Ascending aorta (tissue), 2 donors: ENCODE results near the gene DACH1. TPM values are rescaled to one million over a fixed set of nuclear protein-coding genes. Genes with fewer than 3 reads are reported as not detected.

Experiments
- DNase-seq, 2 donors: peaks; one replicate each; pipeline ENCODE4 v3.0.0-alpha.2; 2019; ENCODE audit warnings: low spot score in 2 of 2
- H3K27ac ChIP-seq, 2 donors: fragments of 200-600 bp; sonication (generic); one replicate each; pipeline ENCODE4 v1.5.1; 2016 to 2017; ENCODE audit warnings: mild to moderate bottlenecking in 1 of 2
- H3K27me3 ChIP-seq: fragments of 200-600 bp; sonication (generic); one replicate; pipeline ENCODE4 v1.5.1; 2017
- H3K36me3 ChIP-seq, 2 donors: fragments of 200-600 bp; sonication (generic); one replicate each; pipeline ENCODE4 v1.5.1; 2016
- H3K4me1 ChIP-seq, 2 donors: fragments of 200-600 bp; sonication (generic); one replicate each; pipeline ENCODE4 v1.5.1; 2016 to 2017; ENCODE audit warnings: mild to moderate bottlenecking in 1 of 2
- H3K4me3 ChIP-seq, 2 donors: fragments of 200-600 bp; sonication (generic); one replicate each; pipeline ENCODE4 v1.5.1; 2016 to 2017; ENCODE audit warnings: mild to moderate bottlenecking in 1 of 2
- H3K9me3 ChIP-seq, 2 donors: fragments of 200-600 bp; sonication (generic); one replicate each; pipeline ENCODE4 v1.5.1; 2016
- intact Hi-C: fragments of 100-400 bp; cut with DNase I; formaldehyde crosslinking; loops from one replicate; pipeline ENCODE4 v1.15.1; 2023
- total RNA-seq: library from RNA; depleted of rRNA; stranded (reverse); fragments of >200 nt; gene quantifications from one replicate; pipeline ENCODE4 v1.1.0, GENCODE V29; 2016
- TF ChIP-seq, protein P1 (sequence below), 3 experiments: fragments of 200-600 bp in 2 of 3; fragments of 450-650 bp in 1 of 3; sonication (generic) in 2 of 3; IDR thresholded peaks; one replicate each; pipeline ENCODE4 v1.5.1; 2016 to 2019; ENCODE audit warnings: antibody characterized with exemption in 3 of 3, mild to moderate bottlenecking in 1 of 3, moderate library complexity in 1 of 3

Gene DACH1
- total RNA-seq, 1 donor from 2014 or later = not detected

DNA sequence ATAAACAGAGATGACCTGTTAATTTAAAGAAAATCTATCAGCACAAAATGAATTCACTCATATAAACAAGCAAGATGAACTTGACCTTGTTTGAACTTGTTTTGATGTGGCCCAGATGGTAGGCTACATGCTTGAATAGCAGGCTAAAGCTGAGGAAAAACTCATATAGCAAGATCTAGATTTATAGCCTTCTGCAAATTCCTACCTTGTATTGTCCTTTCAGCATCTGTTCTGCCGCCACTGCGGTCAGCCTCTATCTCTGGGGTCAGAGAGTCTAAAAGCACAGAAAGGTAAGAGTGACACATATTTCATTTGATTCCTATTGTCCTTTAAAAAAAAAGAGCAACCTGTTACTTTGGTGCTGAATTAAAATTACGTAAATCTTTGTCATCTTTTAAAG lies 392.1 kb downstream of the DACH1 start:
- H3K4me1 ChIP-seq = no peaks in the 10 kb centered on the region
- TF ChIP-seq, protein P1, sequence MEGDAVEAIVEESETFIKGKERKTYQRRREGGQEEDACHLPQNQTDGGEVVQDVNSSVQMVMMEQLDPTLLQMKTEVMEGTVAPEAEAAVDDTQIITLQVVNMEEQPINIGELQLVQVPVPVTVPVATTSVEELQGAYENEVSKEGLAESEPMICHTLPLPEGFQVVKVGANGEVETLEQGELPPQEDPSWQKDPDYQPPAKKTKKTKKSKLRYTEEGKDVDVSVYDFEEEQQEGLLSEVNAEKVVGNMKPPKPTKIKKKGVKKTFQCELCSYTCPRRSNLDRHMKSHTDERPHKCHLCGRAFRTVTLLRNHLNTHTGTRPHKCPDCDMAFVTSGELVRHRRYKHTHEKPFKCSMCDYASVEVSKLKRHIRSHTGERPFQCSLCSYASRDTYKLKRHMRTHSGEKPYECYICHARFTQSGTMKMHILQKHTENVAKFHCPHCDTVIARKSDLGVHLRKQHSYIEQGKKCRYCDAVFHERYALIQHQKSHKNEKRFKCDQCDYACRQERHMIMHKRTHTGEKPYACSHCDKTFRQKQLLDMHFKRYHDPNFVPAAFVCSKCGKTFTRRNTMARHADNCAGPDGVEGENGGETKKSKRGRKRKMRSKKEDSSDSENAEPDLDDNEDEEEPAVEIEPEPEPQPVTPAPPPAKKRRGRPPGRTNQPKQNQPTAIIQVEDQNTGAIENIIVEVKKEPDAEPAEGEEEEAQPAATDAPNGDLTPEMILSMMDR (IDR thresholded peaks at IDR 0.05) = no peak
- intact Hi-C loops = no loop called here
- H3K27me3 ChIP-seq = no peaks in the 10 kb centered on the region
- H3K4me3 ChIP-seq = no peak overlapping the region
- DNase-seq = no peak
- no peaks in the 10 kb centered on the region for H3K36me3 ChIP-seq
- no peak overlapping the region for H3K27ac ChIP-seq
- no peaks in the 10 kb centered on the region for H3K9me3 ChIP-seq

DNA sequence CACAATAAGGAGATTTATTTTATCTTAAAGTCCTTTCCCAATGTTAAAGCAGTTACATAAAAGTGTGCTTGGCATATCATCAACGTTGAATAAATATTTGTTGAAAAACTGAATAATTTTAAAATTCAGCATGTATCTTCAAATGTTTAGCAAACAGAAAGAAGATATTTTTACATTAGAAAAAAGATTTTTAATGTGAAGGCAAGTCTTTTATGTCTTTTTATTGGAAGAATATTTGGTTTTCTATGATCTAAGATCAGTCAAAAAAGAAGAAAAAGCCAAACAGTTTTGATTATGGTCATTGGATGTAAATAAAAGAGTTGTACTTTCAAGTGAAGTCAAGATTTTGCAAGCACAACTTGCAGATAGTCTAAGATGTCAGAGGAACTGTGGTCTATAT lies 397.4 kb downstream of the DACH1 start:
- H3K4me1 ChIP-seq = no peaks in the 10 kb centered on the region
- no peaks in the 10 kb centered on the region for H3K27me3 ChIP-seq
- no peak overlapping the region for H3K27ac ChIP-seq
- H3K36me3 ChIP-seq = no peaks in the 10 kb centered on the region
- no peak overlapping the region for H3K4me3 ChIP-seq
- DNase-seq = no peak
- H3K9me3 ChIP-seq = no peaks in the 10 kb centered on the region
- intact Hi-C loops = no loop called here
- TF ChIP-seq, protein P1 (IDR thresholded peaks at IDR 0.05) = no peak

DNA sequence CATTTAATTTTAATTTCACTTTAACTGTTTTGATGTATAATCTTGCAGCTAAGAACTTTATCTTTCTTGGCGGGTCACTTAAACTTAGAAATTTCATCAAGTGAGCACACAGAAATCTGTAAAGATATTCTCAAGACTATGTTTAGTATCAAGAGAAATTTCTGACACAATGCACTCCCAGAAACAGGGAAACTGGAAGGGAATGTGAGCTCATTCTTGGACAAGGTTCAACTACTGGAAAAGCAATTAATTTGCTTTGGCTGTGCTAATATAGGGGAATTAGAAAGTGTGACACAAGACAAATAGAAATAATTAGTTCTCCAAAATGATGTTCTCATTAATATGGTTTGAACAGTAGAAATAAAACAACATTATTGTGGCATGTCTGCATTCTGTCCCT lies 402.3 kb downstream of the DACH1 start:
- intact Hi-C loops = no loop called here
- TF ChIP-seq, protein P1 (IDR thresholded peaks at IDR 0.05) = no peak
- no peak for DNase-seq
- Histone ChIP-seq H3K27me3 (no peaks in the 10 kb centered on the region), H3K9me3 (no peaks in the 10 kb centered on the region), H3K36me3 (no peaks in the 10 kb centered on the region), H3K4me1 (no peaks in the 10 kb centered on the region), H3K27ac (no peak overlapping the region), H3K4me3 (no peak overlapping the region)

DNA sequence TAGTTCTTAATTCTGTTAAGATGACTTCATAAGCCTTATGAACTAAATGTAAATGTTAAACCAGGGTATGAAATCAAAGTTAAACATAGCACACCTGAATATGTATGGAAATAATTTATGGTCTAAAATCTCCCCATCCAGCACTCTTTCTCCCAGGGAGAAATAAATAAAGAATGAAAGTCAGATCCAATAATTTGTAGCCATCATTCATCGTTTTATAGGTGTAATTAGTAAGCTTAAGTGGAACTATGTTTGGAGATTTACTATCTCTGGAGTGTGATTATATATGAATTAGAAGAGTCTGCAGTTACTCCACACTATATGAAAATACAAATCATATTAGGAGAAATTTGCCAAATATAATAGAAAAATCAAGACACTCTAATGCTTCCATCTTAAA lies 405.1 kb downstream of the DACH1 start:
- Histone ChIP-seq H3K4me1 (no peaks in the 10 kb centered on the region), H3K4me3 (no peak overlapping the region), H3K27me3 (no peaks in the 10 kb centered on the region), H3K27ac (no peak overlapping the region), H3K9me3 (no peaks in the 10 kb centered on the region), H3K36me3 (no peaks in the 10 kb centered on the region)
- DNase-seq = no peak
- TF ChIP-seq, protein P1 (IDR thresholded peaks at IDR 0.05) = no peak
- intact Hi-C loops = no loop called here

DNA sequence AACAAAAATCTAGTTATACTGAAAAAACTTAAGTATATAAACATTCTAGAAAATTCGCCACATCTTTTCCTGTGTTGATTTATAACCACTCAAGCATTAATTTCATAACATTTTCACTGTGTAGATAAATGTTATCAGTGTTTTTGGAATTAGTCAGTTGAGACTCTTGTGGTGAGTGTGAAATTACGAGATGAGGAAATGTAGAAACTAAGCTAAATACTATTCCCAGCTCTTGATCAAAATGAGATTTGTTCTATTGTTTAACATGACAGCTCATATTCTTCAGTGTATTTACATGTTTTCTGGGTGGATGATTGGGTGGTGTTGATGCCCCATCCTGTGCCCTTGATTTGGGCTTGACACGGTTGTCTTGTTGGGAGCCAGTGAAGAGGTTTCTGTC lies 406.8 kb downstream of the DACH1 start:
- no peak overlapping the region for H3K4me3 ChIP-seq
- intact Hi-C loops = no loop called here
- H3K27me3 ChIP-seq = no peaks in the 10 kb centered on the region
- H3K4me1 ChIP-seq = no peaks in the 10 kb centered on the region
- H3K36me3 ChIP-seq = no peaks in the 10 kb centered on the region
- H3K9me3 ChIP-seq = no peaks in the 10 kb centered on the region
- TF ChIP-seq, protein P1 (IDR thresholded peaks at IDR 0.05) = no peak
- DNase-seq = no peak
- no peak overlapping the region for H3K27ac ChIP-seq

DNA sequence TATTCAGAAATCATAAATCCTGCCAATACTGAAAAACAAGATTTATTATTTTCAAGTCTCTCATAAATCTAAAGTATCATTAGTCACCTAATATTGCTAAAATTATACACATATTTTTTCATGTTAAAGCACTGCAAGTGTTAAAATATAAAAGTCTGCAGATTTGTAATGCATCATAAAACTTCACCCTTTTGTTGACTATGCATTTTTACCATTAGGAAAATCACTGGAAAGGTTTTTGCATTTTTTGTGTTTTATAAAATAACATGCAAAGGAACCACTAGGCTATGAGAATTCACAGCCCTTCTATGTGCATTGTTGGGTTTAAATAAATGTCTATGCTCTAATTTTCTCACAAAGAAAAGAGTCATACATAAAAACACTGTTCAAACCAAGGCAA lies 407.3 kb downstream of the DACH1 start:
- Histone ChIP-seq H3K4me1 (no peaks in the 10 kb centered on the region), H3K36me3 (no peaks in the 10 kb centered on the region), H3K27me3 (no peaks in the 10 kb centered on the region), H3K9me3 (no peaks in the 10 kb centered on the region), H3K4me3 (no peak overlapping the region), H3K27ac (no peak overlapping the region)
- intact Hi-C loops = no loop called here
- TF ChIP-seq, protein P1 (IDR thresholded peaks at IDR 0.05) = no peak
- DNase-seq = no peak
